Measurements from ENCODE around the gene TP63.

The TP63 gene

GRCh38 chr3:189944285-189945145 is 313.3 kb downstream of the TP63 start:
- no peak for DNase-seq

GRCh38 chr3:189945935-189946709 is 314.9 kb downstream of the TP63 start:
- no peak for DNase-seq
